ENCODE data around the gene ATP9B.
"Not testable (repeated sequence)": the region's sequence is repeated elsewhere in the genome, so short reads cannot be mapped to it uniquely, and the experiment has no call there.

ATP9B gene

DNA sequence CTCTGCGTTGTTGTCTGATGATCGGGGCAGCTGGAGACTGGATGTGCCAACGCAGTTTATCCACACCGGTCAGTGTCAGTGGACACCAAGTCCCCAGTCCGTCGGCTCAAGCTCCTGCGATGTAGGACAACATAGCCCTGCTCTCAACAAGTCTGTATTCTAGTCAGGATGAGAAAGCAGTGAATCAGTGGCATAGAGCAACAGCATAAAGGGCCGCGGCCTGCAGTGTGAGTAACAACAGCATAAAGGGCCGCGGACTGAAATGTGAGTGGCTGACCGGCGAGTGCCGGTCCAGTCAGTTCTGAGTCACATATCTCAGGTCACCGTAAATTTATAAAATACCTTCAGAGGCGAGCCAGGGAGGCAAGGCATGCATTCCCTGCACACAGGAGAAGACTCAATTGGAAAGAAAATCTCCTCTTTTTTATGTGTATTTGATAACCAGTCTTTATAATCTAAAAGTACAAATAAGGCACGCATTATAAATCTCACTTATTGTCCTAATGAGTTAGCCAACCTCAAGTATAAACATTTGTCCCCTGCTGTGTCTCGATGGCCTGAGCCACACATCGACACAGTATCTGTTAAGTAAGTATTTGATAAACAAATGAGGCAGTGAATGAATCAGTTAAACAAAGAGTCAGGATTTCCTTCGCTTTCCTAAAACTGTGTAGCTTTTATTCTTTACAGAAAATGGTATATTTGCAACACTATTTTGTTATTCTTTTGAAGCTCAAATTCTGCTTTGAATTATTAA, 292.8 kb downstream of the ATP9B start:
- no peak for DNase-seq (ENCODE audit: low read depth)

DNA sequence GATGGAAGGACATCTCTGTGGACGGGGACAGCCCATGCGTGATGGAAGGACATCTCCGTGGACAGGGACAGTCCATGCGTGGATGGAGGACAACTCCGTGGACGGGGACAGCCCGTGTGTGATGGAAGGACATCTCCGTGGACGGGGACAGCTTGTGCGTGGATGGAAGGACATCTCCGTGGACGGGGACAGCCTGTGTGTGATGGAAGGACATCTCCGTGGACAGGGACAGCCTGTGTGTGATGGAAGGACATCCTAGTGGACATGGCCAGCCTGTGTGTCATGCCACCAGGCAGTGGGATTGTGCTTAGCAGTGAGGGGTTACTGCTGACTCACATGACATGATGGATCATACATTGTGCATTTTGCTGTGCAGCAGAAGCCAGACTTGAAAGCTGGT, 296.5 kb downstream of the ATP9B start:
- DNase-seq (ENCODE audit: low read depth) = no peak

GRCh38 chr18:79366177-79367094, 297.2 kb downstream of the ATP9B start:
- no peak for DNase-seq (ENCODE audit: low read depth)

- no peak for DNase-seq (ENCODE audit: low read depth)
Observed at GRCh38 chr18:79367480-79367879, 298.3 kb downstream of the ATP9B start.

DNA sequence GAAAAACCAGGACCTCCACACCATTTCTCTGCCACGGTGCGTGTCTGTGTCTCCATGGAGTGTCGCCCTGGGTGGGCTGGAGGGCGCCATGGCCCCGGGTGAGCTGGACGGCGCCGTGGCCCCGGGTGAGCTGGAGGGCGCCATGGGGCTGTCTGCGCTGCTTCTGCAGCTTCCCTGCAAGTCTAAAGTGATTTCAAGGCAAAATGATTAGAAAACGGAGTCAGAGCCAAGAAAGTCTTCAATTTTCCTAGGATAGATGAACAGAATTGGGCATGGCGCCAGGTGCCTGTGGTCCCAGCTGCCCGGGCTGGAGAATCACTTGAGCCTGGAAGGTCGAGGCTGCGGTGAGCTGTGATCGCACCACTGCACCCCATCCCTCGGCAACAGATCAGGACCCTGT, 298.8 kb downstream of the ATP9B start:
- DNase-seq (ENCODE audit: low read depth) = no peak

DNA sequence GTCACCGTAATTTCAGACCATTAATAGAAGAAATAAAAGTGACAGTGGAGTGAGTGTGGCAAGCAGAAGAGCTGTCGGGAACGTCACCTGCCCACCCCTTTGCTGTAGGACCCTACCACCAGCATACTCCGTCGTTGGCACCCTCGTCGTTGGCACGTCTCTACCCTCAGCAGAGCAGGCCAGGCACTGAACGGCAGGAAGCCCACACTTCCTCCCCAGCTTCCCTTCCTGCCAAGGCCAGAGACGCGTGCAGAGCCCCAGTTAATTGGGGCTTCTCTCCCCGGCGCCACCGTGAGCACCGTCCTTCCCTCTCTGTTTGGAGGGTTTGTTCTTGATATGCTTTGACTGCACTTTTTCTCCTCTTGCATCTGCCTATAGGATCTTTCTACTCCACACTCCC, 299.5 kb downstream of the ATP9B start:
- DNase-seq (ENCODE audit: low read depth) = no peak

- no peak for DNase-seq (ENCODE audit: low read depth)
Observed at GRCh38 chr18:79371561-79372121, 302.4 kb downstream of the ATP9B start.

- no peak for DNase-seq (ENCODE audit: low read depth)
Observed at GRCh38 chr18:79372461-79372860, 303.3 kb downstream of the ATP9B start.

- no peak for DNase-seq (ENCODE audit: low read depth)
Observed at GRCh38 chr18:79372991-79373390, 303.8 kb downstream of the ATP9B start.

GRCh38 chr18:79373736-79374135, 304.5 kb downstream of the ATP9B start:
- no peak for DNase-seq (ENCODE audit: low read depth)

GRCh38 chr18:79374408-79375171, 305.4 kb downstream of the ATP9B start:
- DNase-seq (ENCODE audit: low read depth) = no peak

DNA sequence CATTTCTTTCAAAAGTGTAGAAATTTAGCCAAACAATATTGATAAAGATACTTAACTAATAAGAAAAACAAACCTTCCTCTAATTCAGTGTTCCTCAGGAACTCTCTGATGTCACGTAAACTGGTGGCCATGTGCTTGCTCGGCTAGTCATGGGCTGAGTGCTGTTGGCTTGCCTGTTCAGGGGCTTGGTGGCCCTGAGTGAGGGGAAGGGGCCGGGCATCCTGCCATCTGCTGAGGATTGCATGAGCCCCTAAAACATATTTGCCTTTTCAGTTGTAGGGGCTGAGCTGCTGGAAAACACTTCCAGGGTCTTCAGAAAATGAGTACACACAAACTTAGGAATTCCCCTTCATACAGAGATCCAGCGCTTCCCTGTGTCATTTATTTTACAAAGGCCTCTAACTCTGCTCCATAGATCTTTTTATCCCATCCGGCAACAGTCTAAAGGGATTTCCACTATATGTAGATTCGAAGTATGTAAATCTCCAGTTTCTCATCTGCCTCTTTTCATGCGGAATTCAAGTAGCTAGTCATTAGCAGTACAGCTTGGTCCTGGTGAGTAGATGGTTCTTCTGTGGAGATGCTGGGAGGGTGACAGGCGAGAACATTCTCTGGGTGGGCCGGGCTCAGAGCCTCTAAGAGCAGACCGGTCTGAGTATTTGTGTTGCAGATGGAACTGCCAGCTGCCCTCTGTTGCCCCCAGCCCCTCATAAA, 306.4 kb downstream of the ATP9B start:
- DNase-seq (ENCODE audit: low read depth) = no peak

DNA sequence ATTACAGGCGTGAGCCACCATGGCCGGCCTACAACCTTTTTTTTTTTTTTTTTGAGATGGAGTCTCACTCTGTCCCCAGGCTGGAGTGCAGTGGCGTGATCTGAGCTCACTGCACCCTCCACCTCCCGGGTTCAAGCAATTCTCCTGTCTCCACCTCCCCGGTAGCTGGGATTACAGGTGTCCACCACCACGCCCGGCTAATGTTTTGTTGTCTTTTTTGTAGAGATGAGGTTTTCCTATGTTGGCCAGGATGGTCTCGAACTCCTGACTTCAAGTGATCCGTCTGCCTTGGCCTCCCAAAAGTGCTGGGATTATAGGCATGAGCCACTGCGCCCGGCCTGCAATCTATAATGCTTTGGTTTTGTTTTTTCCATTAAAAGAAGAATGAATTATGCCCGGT, 307.5 kb downstream of the ATP9B start:
- not testable (repeated sequence) for DNase-seq (ENCODE audit: low read depth)

DNA sequence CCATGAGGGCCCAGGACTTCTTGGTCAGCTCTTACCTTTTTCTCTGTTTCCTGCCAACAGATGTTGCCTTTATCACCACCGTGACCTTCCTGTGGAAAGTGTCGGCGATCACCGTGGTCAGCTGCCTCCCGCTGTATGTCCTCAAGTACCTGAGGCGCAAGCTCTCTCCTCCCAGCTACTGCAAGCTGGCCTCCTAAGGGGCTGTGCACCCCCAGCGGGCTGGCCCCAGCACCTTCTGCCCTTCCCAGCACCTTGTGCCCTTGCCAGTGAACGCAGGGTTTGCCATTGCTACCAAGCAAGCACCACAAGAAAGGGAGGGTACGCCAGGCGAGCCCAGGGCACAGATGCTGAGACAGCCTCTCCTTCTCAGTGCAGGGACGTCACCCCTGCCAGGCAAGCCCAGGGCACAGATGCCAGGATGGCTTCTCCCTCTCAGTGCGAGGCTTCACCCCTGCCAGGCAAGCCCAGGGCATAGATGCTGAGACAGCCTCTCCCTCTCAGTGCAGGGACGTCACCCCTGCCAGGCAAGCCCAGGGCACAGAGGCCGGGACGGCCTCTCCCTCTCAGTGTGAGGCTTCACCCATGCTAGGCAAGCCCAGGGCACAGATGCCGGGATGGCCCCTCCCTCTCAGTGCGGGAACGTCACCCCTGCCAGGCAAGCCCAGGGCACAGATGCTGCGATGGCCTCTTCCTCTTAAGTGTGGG, 308.1 kb downstream of the ATP9B start:
- DNase-seq (ENCODE audit: low read depth) = no peak

DNA sequence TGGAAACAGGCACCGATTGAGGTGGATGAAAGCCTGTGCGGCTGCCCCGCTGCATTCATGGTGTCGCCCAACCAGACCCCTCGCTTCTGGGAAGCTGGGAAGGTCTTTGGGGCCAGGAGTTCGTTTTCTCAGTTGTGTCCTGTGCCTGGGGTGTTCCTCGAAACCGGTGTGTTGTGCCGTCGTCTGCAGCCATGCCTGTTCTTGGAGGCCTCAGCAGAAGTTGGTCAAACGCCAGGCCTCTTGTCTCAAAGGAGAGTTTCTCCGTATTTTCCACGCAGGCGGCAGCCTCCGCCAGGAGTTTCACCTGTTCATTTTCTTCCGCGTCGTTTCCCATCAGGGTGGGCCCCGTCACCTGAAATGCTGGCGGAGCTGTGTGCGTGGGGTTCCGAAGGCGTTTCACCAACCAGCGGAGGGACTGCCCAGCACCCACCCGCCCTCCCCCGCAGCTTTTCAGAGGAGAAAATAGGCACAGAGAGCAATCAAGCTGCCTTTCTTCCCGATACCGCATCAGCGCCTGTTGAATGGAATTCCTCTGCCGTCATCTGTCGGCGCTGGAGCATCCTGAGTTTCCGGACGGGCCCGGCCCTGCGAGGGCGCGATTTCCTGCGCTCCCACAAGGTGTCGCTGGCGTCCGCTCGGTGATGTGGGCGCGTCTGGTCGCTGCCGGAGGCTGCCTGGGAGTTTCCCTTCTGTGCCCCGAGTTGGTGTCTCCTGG, 309.5 kb downstream of the ATP9B start:
- DNase-seq (ENCODE audit: low read depth) = no peak

DNA sequence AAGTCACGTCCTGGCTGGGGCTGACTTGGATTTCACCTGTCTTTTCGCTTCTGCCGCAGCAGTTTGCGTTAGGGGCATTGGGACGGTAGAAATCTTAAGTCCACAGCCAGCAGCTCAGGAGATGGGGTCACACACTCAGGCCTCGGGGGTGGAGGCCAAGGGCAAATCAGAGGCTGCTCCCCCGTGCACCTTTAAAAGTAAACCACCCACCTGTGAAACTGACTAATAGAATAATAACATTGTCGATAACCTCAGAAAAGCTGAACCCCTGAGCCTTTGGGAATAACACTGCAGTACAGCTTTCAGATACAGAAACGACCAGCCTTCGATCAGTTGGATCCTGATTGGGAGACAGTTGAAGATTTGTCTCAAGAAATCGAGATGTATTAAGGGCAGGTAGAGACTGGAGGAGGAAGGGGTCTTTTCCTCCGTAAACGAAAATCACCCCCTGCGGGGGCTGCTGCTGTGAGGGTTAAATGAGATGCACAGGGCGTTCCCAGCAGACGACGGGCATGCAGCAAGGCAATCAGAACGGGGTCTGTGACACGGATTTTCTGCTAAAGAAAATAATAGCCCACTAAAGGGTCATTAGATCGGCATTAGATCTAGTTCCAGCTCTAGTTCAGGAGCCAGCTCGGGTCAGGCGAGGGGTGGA, 310.2 kb downstream of the ATP9B start:
- no peak for DNase-seq (ENCODE audit: low read depth)

GRCh38 chr18:79379931-79380815, 311.0 kb downstream of the ATP9B start:
- DNase-seq (ENCODE audit: low read depth) = no peak
